Liver (tissue), 9 donors: ENCODE measurements around the gene MAOA. TPM values are rescaled to one million over a fixed set of nuclear protein-coding genes. Genes with fewer than 3 reads are reported as not detected.

Experiments
- DNase-seq: peaks from one replicate; pipeline ENCODE4 v3.0.0-alpha.2; 2017; ENCODE audit warnings: low spot score
- H3K27ac ChIP-seq, 2 donors: one replicate each; pipeline ENCODE4 v1.7.0; 2013; ENCODE audit warnings: inconsistent platforms in 2 of 2, low read length in 2 of 2, control low read depth in 1 of 2, low read depth in 1 of 2, mild to moderate bottlenecking in 1 of 2
- H3K27me3 ChIP-seq, 4 donors: one replicate each; pipeline versions ENCODE4 v1.6.1 to v1.7.0; 2013; ENCODE audit warnings: low read length in 3 of 4, inconsistent platforms in 1 of 4, mild to moderate bottlenecking in 1 of 4, moderate library complexity in 1 of 4; ENCODE audit not compliant: control insufficient read depth in 4 of 4, insufficient read depth in 4 of 4
- H3K36me3 ChIP-seq, 4 donors: one replicate each; pipeline versions ENCODE4 v1.6.1 to v1.7.0; 2013; ENCODE audit warnings: low read length in 3 of 4, mild to moderate bottlenecking in 3 of 4, low read depth in 1 of 4, moderate library complexity in 1 of 4; ENCODE audit not compliant: control insufficient read depth in 4 of 4, insufficient read depth in 3 of 4
- H3K4me1 ChIP-seq, 4 donors: one replicate each; pipeline versions ENCODE4 v1.6.1 to v1.7.0; 2013; ENCODE audit warnings: low read length in 3 of 4, mild to moderate bottlenecking in 3 of 4, moderate library complexity in 1 of 4; ENCODE audit not compliant: control insufficient read depth in 4 of 4, insufficient read depth in 4 of 4
- H3K4me3 ChIP-seq, 3 donors: one replicate each; pipeline versions ENCODE4 v1.6.1 to v1.7.0; 2013; ENCODE audit warnings: low read length in 3 of 3, control low read depth in 1 of 3, low read depth in 1 of 3, mild to moderate bottlenecking in 1 of 3
- H3K9ac ChIP-seq, 2 donors: one replicate each; pipeline ENCODE4 v1.7.0; 2013; ENCODE audit warnings: low read length in 2 of 2, mild to moderate bottlenecking in 2 of 2, moderate library complexity in 2 of 2, control low read depth in 1 of 2, low read depth in 1 of 2
- H3K9me3 ChIP-seq, 4 donors: one replicate each; pipeline versions ENCODE4 v1.6.1 to v1.7.0; 2013; ENCODE audit warnings: low read length in 3 of 4; ENCODE audit not compliant: control insufficient read depth in 4 of 4
- EGR1 ChIP-seq, 2 donors: IDR thresholded peaks; 2 replicates each; pipeline ENCODE4 v1.6.1; 2016 to 2018; ENCODE audit warnings: antibody characterized with exemption in 2 of 2, low read depth in 2 of 2
- FOXA1 ChIP-seq: IDR thresholded peaks from 2 replicates; pipeline ENCODE4 v1.6.1; 2016; ENCODE audit warnings: antibody characterized with exemption
- FOXA2 ChIP-seq: IDR thresholded peaks from 2 replicates; pipeline ENCODE4 v1.6.1; 2016; ENCODE audit warnings: antibody characterized with exemption
- GABPA ChIP-seq, 2 donors: IDR thresholded peaks in 1 of 2; conservative IDR thresholded peaks in 1 of 2; 2 replicates each; pipeline ENCODE4 v1.6.1; 2016; ENCODE audit warnings: antibody characterized with exemption in 2 of 2, mild to moderate bottlenecking in 1 of 2, moderate library complexity in 1 of 2
- HNF4A ChIP-seq, 2 donors: conservative IDR thresholded peaks; 2 replicates each; pipeline ENCODE4 v1.6.1; 2016; ENCODE audit warnings: antibody characterized with exemption in 2 of 2, mild to moderate bottlenecking in 2 of 2
- HNF4G ChIP-seq: IDR thresholded peaks from 2 replicates; pipeline ENCODE4 v1.6.1; 2016; ENCODE audit warnings: antibody characterized with exemption
- JUND ChIP-seq, 2 donors: IDR thresholded peaks; 2 replicates each; pipeline ENCODE4 v1.6.1; 2016; ENCODE audit warnings: antibody characterized with exemption in 2 of 2
- NR2F2 ChIP-seq: IDR thresholded peaks from 2 replicates; pipeline ENCODE4 v1.6.1; 2016; ENCODE audit warnings: antibody characterized with exemption
- RAD21 ChIP-seq, 2 donors: IDR thresholded peaks; 2 replicates each; pipeline ENCODE4 v1.6.1; 2016; ENCODE audit warnings: antibody characterized with exemption in 2 of 2, mild to moderate bottlenecking in 2 of 2
- RXRA ChIP-seq, 2 donors: IDR thresholded peaks; 2 replicates each; pipeline ENCODE4 v1.6.1; 2017 to 2018; ENCODE audit warnings: antibody characterized with exemption in 2 of 2, mild to moderate bottlenecking in 1 of 2
- SP1 ChIP-seq: IDR thresholded peaks from 2 replicates; pipeline ENCODE4 v1.6.1; 2018; ENCODE audit warnings: antibody characterized with exemption, mild to moderate bottlenecking
- TAF1 ChIP-seq: conservative IDR thresholded peaks from 2 replicates; pipeline ENCODE4 v1.6.1; 2016; ENCODE audit warnings: antibody characterized with exemption, mild to moderate bottlenecking
- YY1 ChIP-seq: IDR thresholded peaks from 2 replicates; pipeline ENCODE4 v1.6.1; 2016; ENCODE audit warnings: antibody characterized with exemption, mild to moderate bottlenecking
- WGBS: extraction: QIAGEN DNeasy Blood & Tissue Kit; methylation state at CpG from one replicate; pipeline ENCODE4 v1.1.7; 2013; 5-methylcytosine and 5-hydroxymethylcytosine counted together
- polyA plus RNA-seq, 2 donors: library from polyadenylated mRNA; stranded (reverse) in 1 of 2; unstranded in 1 of 2; fragments of 200-250 nt in 1 of 2; fragments of >200 nt in 1 of 2; fragmentation: Nextera tagmentation in 1 of 2; extraction: Ambion mirVana in 1 of 2; gene quantifications; one replicate each; pipeline versions ENCODE4 v1.2.1 to v1.2.3, GENCODE V29; 2013 to 2015
- total RNA-seq, 2 donors: library from RNA; depleted of rRNA; stranded (reverse); fragments of >200 nt; gene quantifications; one replicate each; pipeline ENCODE4 v1.2.3, GENCODE V29; 2014
- TF ChIP-seq, protein P1 (sequence below): fragments of 150-350 bp; IDR thresholded peaks from 2 replicates; pipeline ENCODE4 v1.5.1; 2017; ENCODE audit warnings: improper control_type of control experiment, low read depth, low read length; ENCODE audit not compliant: missing input control
- TF ChIP-seq, protein P2 (sequence below): IDR thresholded peaks from 2 replicates; pipeline ENCODE4 v1.6.1; 2016; ENCODE audit warnings: antibody characterized with exemption
- TF ChIP-seq, protein P3 (sequence below): IDR thresholded peaks from 2 replicates; pipeline ENCODE4 v1.6.1; 2016; ENCODE audit warnings: antibody characterized with exemption
- TF ChIP-seq, protein P4 (sequence below): IDR thresholded peaks from 2 replicates; pipeline ENCODE4 v1.6.1; 2016; ENCODE audit warnings: antibody characterized with exemption
- TF ChIP-seq, protein P5 (sequence below): IDR thresholded peaks from 2 replicates; pipeline ENCODE4 v1.6.1; 2016; ENCODE audit warnings: antibody characterized with exemption, mild to moderate bottlenecking
- donor health status: healthy.
- donor health status: healthy.
- donor health status: healthy.
- donor health status: healthy.
- donor health status: healthy.

Gene MAOA
- total and polyA plus RNA-seq, 4 donors = 41.0 to 94.2 (median 75.3) TPM

- no peaks in the 10 kb centered on the region for H3K9me3 ChIP-seq
- no peak overlapping the region for H3K9ac ChIP-seq
- H3K4me3 ChIP-seq = no peak overlapping the region
- no peaks in the 10 kb centered on the region for H3K36me3 ChIP-seq
- peak overlapping the region; percentile 69 to 85 for H3K27ac ChIP-seq
- no peaks in the 10 kb centered on the region for H3K27me3 ChIP-seq
- 68% methylated on average over 3 of the region's 3 CpGs for WGBS
- no peak for TF ChIP-seq JUND (IDR thresholded peaks at IDR 0.05)
- no peak for TF ChIP-seq RAD21 (IDR thresholded peaks at IDR 0.05)
- TF ChIP-seq FOXA2 = no peak
- TF ChIP-seq FOXA1 = no peak
- TF ChIP-seq SP1 = no peak
- no peak for TF ChIP-seq YY1
- TF ChIP-seq, protein P1, sequence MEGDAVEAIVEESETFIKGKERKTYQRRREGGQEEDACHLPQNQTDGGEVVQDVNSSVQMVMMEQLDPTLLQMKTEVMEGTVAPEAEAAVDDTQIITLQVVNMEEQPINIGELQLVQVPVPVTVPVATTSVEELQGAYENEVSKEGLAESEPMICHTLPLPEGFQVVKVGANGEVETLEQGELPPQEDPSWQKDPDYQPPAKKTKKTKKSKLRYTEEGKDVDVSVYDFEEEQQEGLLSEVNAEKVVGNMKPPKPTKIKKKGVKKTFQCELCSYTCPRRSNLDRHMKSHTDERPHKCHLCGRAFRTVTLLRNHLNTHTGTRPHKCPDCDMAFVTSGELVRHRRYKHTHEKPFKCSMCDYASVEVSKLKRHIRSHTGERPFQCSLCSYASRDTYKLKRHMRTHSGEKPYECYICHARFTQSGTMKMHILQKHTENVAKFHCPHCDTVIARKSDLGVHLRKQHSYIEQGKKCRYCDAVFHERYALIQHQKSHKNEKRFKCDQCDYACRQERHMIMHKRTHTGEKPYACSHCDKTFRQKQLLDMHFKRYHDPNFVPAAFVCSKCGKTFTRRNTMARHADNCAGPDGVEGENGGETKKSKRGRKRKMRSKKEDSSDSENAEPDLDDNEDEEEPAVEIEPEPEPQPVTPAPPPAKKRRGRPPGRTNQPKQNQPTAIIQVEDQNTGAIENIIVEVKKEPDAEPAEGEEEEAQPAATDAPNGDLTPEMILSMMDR = no peak
- no peak for TF ChIP-seq HNF4A (conservative IDR thresholded peaks at IDR 0.05)
- no peak for DNase-seq
- peaks cover 11 to 39% (median 30%) of the 10 kb centered on the region in 4 donors for H3K4me1 ChIP-seq
Measured at GRCh38 chrX:43699475-43699874, 43.4 kb downstream of the MAOA start.

- Histone ChIP-seq H3K27me3 (no peaks in the 10 kb centered on the region), H3K36me3 (no peaks in the 10 kb centered on the region), H3K4me3 (no peak overlapping the region), H3K4me1 (peaks cover 9 to 30% (median 26%) of the 10 kb centered on the region in 4 donors), H3K9ac (peak overlapping the region in 1 of 2 donors; percentile 28), H3K27ac (peak overlapping the region; percentile 61 to 77), H3K9me3 (no peaks in the 10 kb centered on the region)
- TF ChIP-seq GABPA (IDR thresholded peaks at IDR 0.05 in 1 of 2, conservative IDR thresholded peaks at IDR 0.05 in 1 of 2) (no peak), FOXA1 (no peak), FOXA2 (no peak), NR2F2 (no peak), JUND (IDR thresholded peaks at IDR 0.05) (no peak), HNF4A (conservative IDR thresholded peaks at IDR 0.05) (peak; percentile 42 to 46), YY1 (no peak), RXRA (IDR thresholded peaks at IDR 0.05) (peak; percentile 23 to 26), TAF1 (no peak), RAD21 (IDR thresholded peaks at IDR 0.05) (peak in 1 of 2 donors; percentile 7), SP1 (no peak), EGR1 (IDR thresholded peaks at IDR 0.05; ENCODE audit: low read depth in 2 of 2) (no peak), HNF4G (no peak)
- TF ChIP-seq, protein P2, sequence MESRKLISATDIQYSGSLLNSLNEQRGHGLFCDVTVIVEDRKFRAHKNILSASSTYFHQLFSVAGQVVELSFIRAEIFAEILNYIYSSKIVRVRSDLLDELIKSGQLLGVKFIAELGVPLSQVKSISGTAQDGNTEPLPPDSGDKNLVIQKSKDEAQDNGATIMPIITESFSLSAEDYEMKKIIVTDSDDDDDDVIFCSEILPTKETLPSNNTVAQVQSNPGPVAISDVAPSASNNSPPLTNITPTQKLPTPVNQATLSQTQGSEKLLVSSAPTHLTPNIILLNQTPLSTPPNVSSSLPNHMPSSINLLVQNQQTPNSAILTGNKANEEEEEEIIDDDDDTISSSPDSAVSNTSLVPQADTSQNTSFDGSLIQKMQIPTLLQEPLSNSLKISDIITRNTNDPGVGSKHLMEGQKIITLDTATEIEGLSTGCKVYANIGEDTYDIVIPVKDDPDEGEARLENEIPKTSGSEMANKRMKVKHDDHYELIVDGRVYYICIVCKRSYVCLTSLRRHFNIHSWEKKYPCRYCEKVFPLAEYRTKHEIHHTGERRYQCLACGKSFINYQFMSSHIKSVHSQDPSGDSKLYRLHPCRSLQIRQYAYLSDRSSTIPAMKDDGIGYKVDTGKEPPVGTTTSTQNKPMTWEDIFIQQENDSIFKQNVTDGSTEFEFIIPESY = no peak
- TF ChIP-seq, protein P3, sequence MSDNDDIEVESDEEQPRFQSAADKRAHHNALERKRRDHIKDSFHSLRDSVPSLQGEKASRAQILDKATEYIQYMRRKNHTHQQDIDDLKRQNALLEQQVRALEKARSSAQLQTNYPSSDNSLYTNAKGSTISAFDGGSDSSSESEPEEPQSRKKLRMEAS = peak; percentile 39
- TF ChIP-seq, protein P1 = no peak
- TF ChIP-seq, protein P4, sequence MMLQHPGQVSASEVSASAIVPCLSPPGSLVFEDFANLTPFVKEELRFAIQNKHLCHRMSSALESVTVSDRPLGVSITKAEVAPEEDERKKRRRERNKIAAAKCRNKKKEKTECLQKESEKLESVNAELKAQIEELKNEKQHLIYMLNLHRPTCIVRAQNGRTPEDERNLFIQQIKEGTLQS = peak; percentile 18
- TF ChIP-seq, protein P5, sequence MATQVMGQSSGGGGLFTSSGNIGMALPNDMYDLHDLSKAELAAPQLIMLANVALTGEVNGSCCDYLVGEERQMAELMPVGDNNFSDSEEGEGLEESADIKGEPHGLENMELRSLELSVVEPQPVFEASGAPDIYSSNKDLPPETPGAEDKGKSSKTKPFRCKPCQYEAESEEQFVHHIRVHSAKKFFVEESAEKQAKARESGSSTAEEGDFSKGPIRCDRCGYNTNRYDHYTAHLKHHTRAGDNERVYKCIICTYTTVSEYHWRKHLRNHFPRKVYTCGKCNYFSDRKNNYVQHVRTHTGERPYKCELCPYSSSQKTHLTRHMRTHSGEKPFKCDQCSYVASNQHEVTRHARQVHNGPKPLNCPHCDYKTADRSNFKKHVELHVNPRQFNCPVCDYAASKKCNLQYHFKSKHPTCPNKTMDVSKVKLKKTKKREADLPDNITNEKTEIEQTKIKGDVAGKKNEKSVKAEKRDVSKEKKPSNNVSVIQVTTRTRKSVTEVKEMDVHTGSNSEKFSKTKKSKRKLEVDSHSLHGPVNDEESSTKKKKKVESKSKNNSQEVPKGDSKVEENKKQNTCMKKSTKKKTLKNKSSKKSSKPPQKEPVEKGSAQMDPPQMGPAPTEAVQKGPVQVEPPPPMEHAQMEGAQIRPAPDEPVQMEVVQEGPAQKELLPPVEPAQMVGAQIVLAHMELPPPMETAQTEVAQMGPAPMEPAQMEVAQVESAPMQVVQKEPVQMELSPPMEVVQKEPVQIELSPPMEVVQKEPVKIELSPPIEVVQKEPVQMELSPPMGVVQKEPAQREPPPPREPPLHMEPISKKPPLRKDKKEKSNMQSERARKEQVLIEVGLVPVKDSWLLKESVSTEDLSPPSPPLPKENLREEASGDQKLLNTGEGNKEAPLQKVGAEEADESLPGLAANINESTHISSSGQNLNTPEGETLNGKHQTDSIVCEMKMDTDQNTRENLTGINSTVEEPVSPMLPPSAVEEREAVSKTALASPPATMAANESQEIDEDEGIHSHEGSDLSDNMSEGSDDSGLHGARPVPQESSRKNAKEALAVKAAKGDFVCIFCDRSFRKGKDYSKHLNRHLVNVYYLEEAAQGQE = peak; percentile 31
- WGBS = 20% methylated on average over 2 of the region's 2 CpGs
- DNase-seq = no peak
Measured at GRCh38 chrX:43702079-43702524, 46.0 kb downstream of the MAOA start.
